Astrocyte (in vitro differentiated cells and primary cell): ENCODE data around the gene CILP2. TPM values are rescaled to one million over a fixed set of nuclear protein-coding genes. Genes with fewer than 3 reads are reported as not detected.

ENCODE experiments used
- DNase-seq: peaks from one replicate; pipeline ENCODE4 v3.0.0-alpha.2; 2010; ENCODE audit warnings: low read depth
- FAIRE-seq: peaks from 2 replicates; lab custom pipeline; 2011; peaks lifted over from hg19 to GRCh38; lab: Jason Lieb, UNC
- H2AFZ ChIP-seq: 2 replicates; pipeline ENCODE4 v1.6.0; 2012; ENCODE audit warnings: low read depth, low read length, inconsistent platforms
- H3K27ac ChIP-seq: 2 replicates; pipeline ENCODE4 v1.5.1; 2011; ENCODE audit warnings: low read depth, low read length, inconsistent platforms
- H3K27me3 ChIP-seq: 2 replicates; pipeline ENCODE4 v1.6.0; 2011; ENCODE audit warnings: low read length, inconsistent platforms; ENCODE audit not compliant: insufficient read depth
- H3K36me3 ChIP-seq: 2 replicates; pipeline ENCODE4 v1.5.1; 2011; ENCODE audit warnings: low read length, inconsistent platforms; ENCODE audit not compliant: insufficient read depth
- H3K4me1 ChIP-seq: 2 replicates; pipeline ENCODE4 v1.5.1; 2011; ENCODE audit warnings: low read length, inconsistent platforms; ENCODE audit not compliant: insufficient read depth
- H3K4me2 ChIP-seq: 2 replicates; pipeline ENCODE4 v1.6.0; 2012; ENCODE audit warnings: low read length, inconsistent platforms
- H3K4me3 ChIP-seq: 2 replicates; pipeline ENCODE4 v1.5.1; 2011; ENCODE audit warnings: low read depth, mild to moderate bottlenecking, low read length, inconsistent platforms; ENCODE audit not compliant: insufficient read depth
- H3K79me2 ChIP-seq: 2 replicates; pipeline ENCODE4 v1.6.0; 2012; ENCODE audit warnings: mild to moderate bottlenecking, low read length, inconsistent platforms; ENCODE audit not compliant: insufficient read depth
- H3K9ac ChIP-seq: 2 replicates; pipeline ENCODE4 v1.6.0; 2012; ENCODE audit warnings: mild to moderate bottlenecking, low read length, inconsistent platforms
- H3K9me3 ChIP-seq: 2 replicates; pipeline ENCODE4 v1.5.1; 2012; ENCODE audit warnings: low read depth, mild to moderate bottlenecking, low read length, inconsistent platforms; ENCODE audit not compliant: insufficient read depth
- H4K20me1 ChIP-seq: 2 replicates; pipeline ENCODE4 v1.6.0; 2012; ENCODE audit warnings: low read length, inconsistent platforms; ENCODE audit not compliant: insufficient read depth
- H3K27ac Mint-ChIP-seq: one replicate; pipeline ENCODE4 v1.8.0; 2021; ENCODE audit warnings: mild to moderate bottlenecking, mixed read lengths; ENCODE audit not compliant: unreplicated experiment
- H3K27me3 Mint-ChIP-seq: one replicate; pipeline ENCODE4 v1.8.0; 2021; ENCODE audit warnings: low read depth, mixed read lengths; ENCODE audit not compliant: unreplicated experiment
- H3K36me3 Mint-ChIP-seq: one replicate; pipeline ENCODE4 v1.8.0; 2021; ENCODE audit warnings: low read depth, mixed read lengths; ENCODE audit not compliant: unreplicated experiment
- H3K4me1 Mint-ChIP-seq: one replicate; pipeline ENCODE4 v1.8.0; 2021; ENCODE audit warnings: low read depth, mixed read lengths; ENCODE audit not compliant: unreplicated experiment
- H3K4me3 Mint-ChIP-seq: one replicate; pipeline ENCODE4 v1.8.0; 2021; ENCODE audit warnings: mild to moderate bottlenecking, moderate library complexity, mixed read lengths; ENCODE audit not compliant: unreplicated experiment
- H3K9me3 Mint-ChIP-seq: one replicate; pipeline ENCODE4 v1.8.0; 2021; ENCODE audit warnings: mild to moderate bottlenecking, mixed read lengths; ENCODE audit not compliant: unreplicated experiment
- EZH2 ChIP-seq: IDR thresholded peaks from 2 replicates; pipeline ENCODE4 v1.6.1; 2012; ENCODE audit warnings: mild to moderate bottlenecking, low read length, inconsistent platforms; ENCODE audit not compliant: insufficient read depth
- total RNA-seq: library from RNA; stranded (reverse); gene quantifications from 2 replicates; pipeline ENCODE4 v1.2.1, GENCODE V29; 2021
- TF ChIP-seq, protein P1 (sequence below): IDR thresholded peaks from 2 replicates; pipeline ENCODE4 v1.5.1; 2011; ENCODE audit warnings: low read depth, mild to moderate bottlenecking, inconsistent platforms, low read length, moderate library complexity; ENCODE audit not compliant: insufficient read depth

CILP2 gene
- total RNA-seq, 1 donor from 2014 or later, result 3.9 TPM

DNA sequence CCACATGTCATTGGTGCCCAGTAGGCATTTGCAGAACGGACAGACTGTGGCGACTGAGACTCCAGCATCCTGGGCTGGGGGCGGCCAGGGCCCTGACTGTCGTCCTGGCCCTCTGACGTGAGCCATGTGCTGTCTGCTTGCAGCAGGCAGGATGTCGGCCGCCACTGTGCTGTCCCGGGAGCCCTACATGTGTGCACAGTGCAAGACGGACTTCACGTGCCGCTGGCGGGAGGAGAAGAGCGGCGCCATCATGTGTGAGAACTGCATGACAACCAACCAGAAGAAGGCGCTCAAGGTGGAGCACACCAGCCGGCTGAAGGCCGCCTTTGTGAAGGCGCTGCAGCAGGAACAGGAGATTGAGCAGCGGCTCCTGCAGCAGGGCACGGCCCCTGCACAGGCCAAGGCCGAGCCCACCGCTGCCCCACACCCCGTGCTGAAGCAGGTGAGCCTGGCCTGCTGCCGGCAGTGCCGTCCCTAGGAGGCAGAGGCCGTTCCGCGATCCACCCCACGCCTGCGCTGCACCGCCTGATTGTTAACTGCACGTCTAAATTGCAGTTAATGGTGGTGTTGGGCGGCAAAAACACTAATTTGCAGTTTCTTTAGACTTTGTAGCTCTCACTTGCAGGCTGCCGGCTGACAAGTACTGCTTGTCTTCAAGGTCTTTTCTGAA lies 37.0 kb upstream of the CILP2 start:
- no peak for FAIRE-seq
- Histone ChIP-seq H2AFZ (no peak overlapping the region), H3K27me3 (no peaks in the 10 kb centered on the region), H3K79me2 (peaks cover 15% of the 10 kb centered on the region), H3K9me3 (no peaks in the 10 kb centered on the region), H3K4me2 (no peak overlapping the region), H3K27ac (no peak overlapping the region), H4K20me1 (peaks cover 19% of the 10 kb centered on the region), H3K4me3 (no peak overlapping the region), H3K9ac (no peak overlapping the region), H3K36me3 (peaks cover 29% of the 10 kb centered on the region), H3K4me1 (no peaks in the 10 kb centered on the region)
- DNase-seq, result no peak
- TF ChIP-seq, protein P1, sequence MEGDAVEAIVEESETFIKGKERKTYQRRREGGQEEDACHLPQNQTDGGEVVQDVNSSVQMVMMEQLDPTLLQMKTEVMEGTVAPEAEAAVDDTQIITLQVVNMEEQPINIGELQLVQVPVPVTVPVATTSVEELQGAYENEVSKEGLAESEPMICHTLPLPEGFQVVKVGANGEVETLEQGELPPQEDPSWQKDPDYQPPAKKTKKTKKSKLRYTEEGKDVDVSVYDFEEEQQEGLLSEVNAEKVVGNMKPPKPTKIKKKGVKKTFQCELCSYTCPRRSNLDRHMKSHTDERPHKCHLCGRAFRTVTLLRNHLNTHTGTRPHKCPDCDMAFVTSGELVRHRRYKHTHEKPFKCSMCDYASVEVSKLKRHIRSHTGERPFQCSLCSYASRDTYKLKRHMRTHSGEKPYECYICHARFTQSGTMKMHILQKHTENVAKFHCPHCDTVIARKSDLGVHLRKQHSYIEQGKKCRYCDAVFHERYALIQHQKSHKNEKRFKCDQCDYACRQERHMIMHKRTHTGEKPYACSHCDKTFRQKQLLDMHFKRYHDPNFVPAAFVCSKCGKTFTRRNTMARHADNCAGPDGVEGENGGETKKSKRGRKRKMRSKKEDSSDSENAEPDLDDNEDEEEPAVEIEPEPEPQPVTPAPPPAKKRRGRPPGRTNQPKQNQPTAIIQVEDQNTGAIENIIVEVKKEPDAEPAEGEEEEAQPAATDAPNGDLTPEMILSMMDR, result no peak
- Mint-ChIP-seq H3K27me3 (no peaks in the 10 kb centered on the region), H3K4me1 (no peaks in the 10 kb centered on the region), H3K9me3 (no peaks in the 10 kb centered on the region), H3K27ac (no peak overlapping the region), H3K4me3 (no peak overlapping the region), H3K36me3 (peaks cover 15% of the 10 kb centered on the region)

GRCh38 chr19:19501798-19502197 lies 36.3 kb upstream of the CILP2 start:
- no peaks in the 10 kb centered on the region for H3K9me3 ChIP-seq
- H3K9ac ChIP-seq, result no peak overlapping the region
- no peaks in the 10 kb centered on the region for H3K9me3 Mint-ChIP-seq
- no peaks in the 10 kb centered on the region for H3K27me3 Mint-ChIP-seq
- no peak overlapping the region for H3K4me2 ChIP-seq
- H3K79me2 ChIP-seq, result peaks cover 8% of the 10 kb centered on the region
- no peaks in the 10 kb centered on the region for H3K4me1 ChIP-seq
- no peaks in the 10 kb centered on the region for H3K4me1 Mint-ChIP-seq
- peaks cover 20% of the 10 kb centered on the region for H4K20me1 ChIP-seq
- no peak for TF ChIP-seq EZH2
- TF ChIP-seq, protein P1, result no peak
- H3K27ac Mint-ChIP-seq, result no peak overlapping the region
- no peak overlapping the region for H3K4me3 Mint-ChIP-seq
- FAIRE-seq (no peak), DNase-seq (no peak)
- H2AFZ ChIP-seq, result no peak overlapping the region
- H3K27me3 ChIP-seq, result no peaks in the 10 kb centered on the region
- no peak overlapping the region for H3K4me3 ChIP-seq
- H3K36me3 Mint-ChIP-seq, result peaks cover 15% of the 10 kb centered on the region
- peaks cover 31% of the 10 kb centered on the region for H3K36me3 ChIP-seq
- no peak overlapping the region for H3K27ac ChIP-seq

DNA sequence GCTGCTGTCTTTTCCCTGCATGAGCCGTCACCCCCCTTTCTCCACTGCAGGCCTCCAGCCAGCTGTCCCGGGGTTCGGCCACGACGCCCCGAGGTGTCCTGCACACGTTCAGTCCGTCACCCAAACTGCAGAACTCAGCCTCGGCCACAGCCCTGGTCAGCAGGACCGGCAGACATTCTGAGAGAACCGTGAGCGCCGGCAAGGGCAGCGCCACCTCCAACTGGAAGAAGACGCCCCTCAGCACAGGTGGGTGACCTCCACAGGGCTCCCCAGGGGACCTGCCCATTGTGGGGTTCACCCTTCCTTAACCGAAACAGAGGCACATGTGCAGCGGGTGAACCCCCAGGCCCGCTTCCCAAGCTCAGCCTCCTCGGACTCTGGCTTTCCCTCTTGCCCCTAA lies 35.8 kb upstream of the CILP2 start:
- H3K36me3 Mint-ChIP-seq, result peaks cover 14% of the 10 kb centered on the region
- no peaks in the 10 kb centered on the region for H3K4me1 Mint-ChIP-seq
- no peak overlapping the region for H3K27ac Mint-ChIP-seq
- Histone ChIP-seq H3K4me2 (no peak overlapping the region), H2AFZ (no peak overlapping the region), H4K20me1 (peaks cover 20% of the 10 kb centered on the region), H3K4me3 (no peak overlapping the region), H3K4me1 (no peaks in the 10 kb centered on the region), H3K36me3 (peaks cover 31% of the 10 kb centered on the region), H3K27ac (no peak overlapping the region), H3K9me3 (no peaks in the 10 kb centered on the region), H3K79me2 (peaks cover 6% of the 10 kb centered on the region), H3K27me3 (no peaks in the 10 kb centered on the region), H3K9ac (no peak overlapping the region)
- DNase-seq (no peak), FAIRE-seq (no peak)
- TF ChIP-seq, protein P1, result no peak
- TF ChIP-seq EZH2, result no peak
- no peaks in the 10 kb centered on the region for H3K27me3 Mint-ChIP-seq
- H3K4me3 Mint-ChIP-seq, result no peak overlapping the region
- H3K9me3 Mint-ChIP-seq, result no peaks in the 10 kb centered on the region
